Stomach (tissue), 4 donors: ENCODE measurements around the gene MAGI1.

ENCODE experiments used
- CTCF ChIP-seq, 7 experiments: fragments of 450-650 bp in 4 of 7; fragments of 200-600 bp in 3 of 7; sonication (generic) in 3 of 7; IDR thresholded peaks; one replicate each; pipeline ENCODE4 v1.5.1; 2016 to 2019; ENCODE audit warnings: antibody characterized with exemption in 7 of 7, control low read depth in 2 of 7, mild to moderate bottlenecking in 1 of 7
- POLR2A ChIP-seq, 4 donors: fragments of 450-650 bp; IDR thresholded peaks; one replicate each; pipeline ENCODE4 v1.6.1; 2016; ENCODE audit warnings: antibody characterized with exemption in 4 of 4, control low read depth in 2 of 4, mild to moderate bottlenecking in 1 of 4, moderate library complexity in 1 of 4
- POLR2AphosphoS5 ChIP-seq, 3 donors: sonication (generic); formaldehyde crosslinking; IDR thresholded peaks; one replicate each; pipeline ENCODE4 v1.6.1; 2016; ENCODE audit warnings: antibody characterized with exemption in 3 of 3

- TF ChIP-seq CTCF (IDR thresholded peaks at IDR 0.05) (no peak), POLR2AphosphoS5 (IDR thresholded peaks at IDR 0.05) (no peak), POLR2A (IDR thresholded peaks at IDR 0.05) (no peak)
These were observed 388.5 kb downstream of the MAGI1 start for GRCh38 chr3:65650247-65650646.
